Lower lobe of right lung (tissue), 2 donors: ENCODE measurements around the gene INPP5A. TPM values are rescaled to one million over a fixed set of nuclear protein-coding genes. Genes with fewer than 3 reads are reported as not detected.

Experiments used
- ATAC-seq, 2 donors: fragments of 200-7000 bp; cut with Tn5 transposase; one replicate each; pipeline ENCODE4 v1.9.1; 2020 to 2022; ENCODE audit warnings: mild to moderate bottlenecking in 2 of 2, moderate library complexity in 2 of 2
- DNase-seq: peaks from one replicate; pipeline ENCODE4 v3.0.0-alpha.2; 2020
- H3K27ac ChIP-seq: fragments of 200-600 bp; one replicate; pipeline ENCODE4 v1.8.0; 2022
- H3K27me3 ChIP-seq: fragments of 200-600 bp; one replicate; pipeline ENCODE4 v1.8.0; 2022; ENCODE audit warnings: low read depth
- H3K36me3 ChIP-seq: fragments of 200-600 bp; one replicate; pipeline ENCODE4 v1.8.0; 2022; ENCODE audit warnings: mild to moderate bottlenecking
- H3K4me1 ChIP-seq: fragments of 200-600 bp; one replicate; pipeline ENCODE4 v1.8.0; 2022
- H3K4me3 ChIP-seq: fragments of 200-600 bp; one replicate; pipeline ENCODE4 v1.8.0; 2022; ENCODE audit warnings: mild to moderate bottlenecking
- H3K9me3 ChIP-seq: fragments of 200-600 bp; one replicate; pipeline ENCODE4 v1.8.0; 2022
- intact Hi-C: fragments of 100-400 bp; cut with DNase I; formaldehyde crosslinking; loops from one replicate; pipeline ENCODE4 v1.11.0; 2022
- total RNA-seq: library from RNA; stranded (reverse); fragmentation: NEBNext Ultra II Directional; extraction: Animal tissue kit (Norgen Biotek cat#: 25700); gene quantifications from one replicate; pipeline ENCODE4 v1.2.1, GENCODE V29; 2021
- TF ChIP-seq, protein P1 (sequence below): fragments of 200-600 bp; IDR thresholded peaks from one replicate; pipeline ENCODE4 v1.8.0; 2022; ENCODE audit warnings: antibody characterized with exemption, mild to moderate bottlenecking
- donor health status: DM: no; HTN: yes; CAD: no; lungs with severe emphysema.

The INPP5A gene
- total RNA-seq, 1 donor from 2014 or later, result 34.1 TPM

DNA sequence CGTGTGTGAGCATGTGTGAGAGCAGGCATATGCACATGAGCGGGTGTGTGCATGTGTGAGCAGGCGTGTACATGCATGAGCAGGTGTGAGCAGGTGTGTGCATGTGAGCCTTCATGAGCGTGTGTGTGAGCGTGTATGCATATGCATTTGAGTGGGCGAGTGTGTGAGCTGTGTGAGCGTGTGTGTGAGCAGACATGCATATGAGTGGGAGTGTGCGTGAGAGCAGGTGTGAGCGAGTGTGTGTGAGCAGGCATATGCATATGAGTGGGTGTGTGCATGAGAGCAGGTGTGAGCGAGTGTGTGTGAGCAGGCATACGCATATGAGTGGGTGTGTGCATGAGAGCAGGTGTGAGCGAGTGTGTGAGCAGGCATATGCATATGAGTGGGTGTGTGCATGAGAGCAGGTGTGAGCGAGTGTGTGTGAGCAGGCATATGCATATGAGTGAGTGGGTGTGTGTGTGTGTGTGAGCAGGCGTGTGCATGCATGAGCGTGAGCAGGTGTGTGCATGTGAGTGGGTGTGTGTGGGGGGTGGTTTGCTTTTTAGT, 217.7 kb downstream of the INPP5A start:
- no peaks in the 10 kb centered on the region for H3K9me3 ChIP-seq
- no peaks in the 10 kb centered on the region for H3K4me1 ChIP-seq
- ATAC-seq (no peak), DNase-seq (no peak)
- intact Hi-C loops, result no loop called here
- H3K27me3 ChIP-seq, result no peaks in the 10 kb centered on the region
- TF ChIP-seq, protein P1, sequence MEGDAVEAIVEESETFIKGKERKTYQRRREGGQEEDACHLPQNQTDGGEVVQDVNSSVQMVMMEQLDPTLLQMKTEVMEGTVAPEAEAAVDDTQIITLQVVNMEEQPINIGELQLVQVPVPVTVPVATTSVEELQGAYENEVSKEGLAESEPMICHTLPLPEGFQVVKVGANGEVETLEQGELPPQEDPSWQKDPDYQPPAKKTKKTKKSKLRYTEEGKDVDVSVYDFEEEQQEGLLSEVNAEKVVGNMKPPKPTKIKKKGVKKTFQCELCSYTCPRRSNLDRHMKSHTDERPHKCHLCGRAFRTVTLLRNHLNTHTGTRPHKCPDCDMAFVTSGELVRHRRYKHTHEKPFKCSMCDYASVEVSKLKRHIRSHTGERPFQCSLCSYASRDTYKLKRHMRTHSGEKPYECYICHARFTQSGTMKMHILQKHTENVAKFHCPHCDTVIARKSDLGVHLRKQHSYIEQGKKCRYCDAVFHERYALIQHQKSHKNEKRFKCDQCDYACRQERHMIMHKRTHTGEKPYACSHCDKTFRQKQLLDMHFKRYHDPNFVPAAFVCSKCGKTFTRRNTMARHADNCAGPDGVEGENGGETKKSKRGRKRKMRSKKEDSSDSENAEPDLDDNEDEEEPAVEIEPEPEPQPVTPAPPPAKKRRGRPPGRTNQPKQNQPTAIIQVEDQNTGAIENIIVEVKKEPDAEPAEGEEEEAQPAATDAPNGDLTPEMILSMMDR, result no peak
- H3K4me3 ChIP-seq, result no peak overlapping the region
- peaks cover 59% of the 10 kb centered on the region for H3K36me3 ChIP-seq
- no peak overlapping the region for H3K27ac ChIP-seq

DNA sequence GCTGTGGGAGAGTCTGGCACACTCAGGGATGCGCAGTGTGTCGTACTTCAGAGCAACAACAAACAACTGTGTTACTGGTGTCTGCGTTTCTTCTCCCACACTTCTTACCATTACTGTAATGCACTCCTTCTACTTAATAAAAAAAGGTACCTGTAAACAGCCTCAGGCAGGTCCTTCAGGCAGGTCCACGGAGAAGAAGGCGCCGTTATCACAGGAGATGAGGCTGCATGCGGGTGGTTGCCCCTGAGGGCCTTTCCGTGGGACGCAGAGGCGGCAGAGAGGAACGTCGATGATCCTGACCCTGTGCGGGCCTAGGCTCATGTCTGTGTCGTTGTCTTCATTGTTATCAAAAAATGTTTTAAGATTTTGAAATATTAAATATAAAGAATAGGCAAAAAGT, 219.0 kb downstream of the INPP5A start:
- TF ChIP-seq, protein P1, result no peak
- no peak for DNase-seq
- no peaks in the 10 kb centered on the region for H3K4me1 ChIP-seq
- peaks cover 48% of the 10 kb centered on the region for H3K36me3 ChIP-seq
- no peaks in the 10 kb centered on the region for H3K9me3 ChIP-seq
- H3K27me3 ChIP-seq, result no peaks in the 10 kb centered on the region
- H3K4me3 ChIP-seq, result no peak overlapping the region
- H3K27ac ChIP-seq, result no peak overlapping the region
- intact Hi-C loops, result no loop called here
- no peak for ATAC-seq

DNA sequence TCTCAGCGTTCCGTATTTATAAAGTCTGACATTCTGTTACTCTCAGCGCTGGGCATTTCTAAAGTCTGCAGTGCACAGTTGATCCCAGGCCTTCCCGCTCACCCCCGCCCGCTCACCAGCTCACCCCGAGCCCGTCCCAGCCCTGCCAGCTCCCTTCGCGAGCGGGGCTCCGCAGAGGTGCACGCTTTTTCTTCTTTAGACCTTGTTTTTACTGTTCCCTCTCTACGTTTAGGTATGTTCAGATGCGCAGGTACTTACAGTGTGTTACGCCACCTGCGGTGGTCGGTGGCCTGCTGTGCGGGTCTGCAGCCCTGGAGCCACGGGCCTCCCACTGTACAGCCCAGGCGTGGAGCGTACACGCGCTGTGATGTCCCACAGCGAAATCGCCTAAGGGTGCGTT, 219.6 kb downstream of the INPP5A start:
- H3K27me3 ChIP-seq, result no peaks in the 10 kb centered on the region
- H3K4me3 ChIP-seq, result no peak overlapping the region
- H3K27ac ChIP-seq, result no peak overlapping the region
- ATAC-seq (no peak), DNase-seq (no peak)
- H3K36me3 ChIP-seq, result peaks cover 48% of the 10 kb centered on the region
- TF ChIP-seq, protein P1, result no peak
- no peaks in the 10 kb centered on the region for H3K9me3 ChIP-seq
- no peaks in the 10 kb centered on the region for H3K4me1 ChIP-seq
- intact Hi-C loops, result no loop called here

DNA sequence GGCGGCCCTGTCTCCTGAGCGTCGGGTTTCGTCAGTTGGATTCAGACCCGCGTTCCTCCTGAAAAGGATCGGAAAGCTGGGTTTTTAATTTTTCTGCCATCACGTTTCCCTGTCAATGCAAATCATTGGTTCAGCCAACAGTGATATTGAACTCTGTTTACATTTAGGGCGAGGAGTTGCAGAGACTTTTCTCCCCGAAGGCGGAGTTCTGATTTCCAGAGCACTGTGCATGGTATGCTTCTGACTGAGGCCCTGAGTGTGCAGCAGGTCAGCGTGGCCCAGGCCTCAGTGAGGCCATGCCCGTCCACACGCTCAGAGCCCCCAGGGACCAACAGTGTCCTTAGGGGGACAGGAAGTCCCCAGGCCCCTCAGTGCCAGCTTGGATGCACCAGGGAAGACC, 221.3 kb downstream of the INPP5A start:
- Histone ChIP-seq H3K27ac (no peak overlapping the region), H3K36me3 (peaks cover 35% of the 10 kb centered on the region), H3K27me3 (no peaks in the 10 kb centered on the region), H3K4me1 (no peaks in the 10 kb centered on the region), H3K9me3 (no peaks in the 10 kb centered on the region), H3K4me3 (no peak overlapping the region)
- TF ChIP-seq, protein P1, result no peak
- intact Hi-C loops, result no loop called here
- ATAC-seq (no peak), DNase-seq (no peak)

DNA sequence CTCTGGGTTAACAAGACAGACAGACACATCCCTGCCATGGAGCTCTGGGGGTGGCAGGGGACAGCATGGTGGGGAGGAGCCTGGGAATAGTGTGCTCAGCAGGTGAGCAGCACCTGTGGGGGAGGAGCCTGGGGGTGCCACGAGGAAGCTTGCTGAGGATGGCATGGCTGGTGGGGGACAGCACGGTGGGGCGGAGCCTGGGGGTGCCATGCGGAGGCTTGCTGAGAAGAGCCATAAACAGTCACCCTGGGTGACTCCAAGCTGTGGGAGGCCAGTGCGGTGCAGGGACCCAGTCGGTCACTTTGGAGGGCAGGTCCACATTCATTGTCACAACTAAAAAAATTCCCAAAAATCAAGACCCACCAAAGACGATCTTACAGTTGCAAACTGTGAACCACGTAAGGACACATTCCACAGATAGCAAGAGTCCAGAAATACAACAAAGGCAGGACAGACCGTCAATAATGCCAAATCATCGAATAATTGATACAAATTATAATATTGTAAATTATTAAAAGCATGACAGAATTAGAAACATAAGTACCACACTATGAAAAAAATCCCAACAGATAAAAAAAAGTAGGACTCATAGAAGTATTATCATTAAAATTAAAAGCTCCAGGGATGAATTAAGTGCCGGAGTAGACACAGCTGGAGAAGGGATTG, 223.9 kb downstream of the INPP5A start:
- Histone ChIP-seq H3K27me3 (no peaks in the 10 kb centered on the region), H3K4me1 (no peaks in the 10 kb centered on the region), H3K9me3 (no peaks in the 10 kb centered on the region), H3K36me3 (peaks cover 25% of the 10 kb centered on the region), H3K4me3 (no peak overlapping the region), H3K27ac (no peak overlapping the region)
- ATAC-seq, result no peak
- DNase-seq, result no peak
- TF ChIP-seq, protein P1, result no peak
- intact Hi-C loops, result no loop called here
